ENCODE measurements around the gene MSH5.

DNA sequence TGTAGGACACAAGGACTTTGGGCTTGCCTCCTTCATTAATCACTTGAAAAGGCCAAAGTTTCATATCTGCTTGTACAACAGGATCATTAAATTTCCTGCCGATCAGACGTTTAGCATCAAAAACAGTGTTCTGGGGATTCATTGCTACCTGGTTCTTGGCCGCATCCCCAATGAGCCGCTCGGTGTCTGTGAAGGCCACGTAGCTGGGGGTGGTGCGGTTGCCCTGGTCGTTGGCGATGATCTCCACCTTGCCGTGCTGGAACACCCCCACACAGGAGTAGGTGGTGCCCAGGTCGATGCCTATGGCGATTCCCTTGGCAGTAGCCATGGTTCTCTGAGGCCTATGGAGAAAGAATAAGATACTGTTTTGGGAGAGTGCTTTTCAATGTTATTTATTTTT, 71.8 kb downstream of the MSH5 start:
- TF ChIP-seq CTCF (conservative IDR thresholded peaks at IDR 0.05; ENCODE audit: low read depth, low read length) (no peak), EZH2 (IDR thresholded peaks at IDR 0.05; ENCODE audit: low read length, unreplicated experiment) (no peak)
